Limb (tissue), 2 donors: ENCODE results near the gene ANXA2.
"Not testable (repeated sequence)": the region's sequence is repeated elsewhere in the genome, so short reads cannot be mapped to it uniquely, and the experiment has no call there.

ENCODE experiments used
- DNase-seq, 2 donors: peaks; one replicate each; pipeline ENCODE4 v3.0.0-alpha.2; 2016; ENCODE audit errors: extremely low spot score in 2 of 2

ANXA2 gene

GRCh38 chr15:60344461-60344860 is 53.3 kb downstream of the ANXA2 start:
- no peak for DNase-seq

- DNase-seq: no peak
These were observed 54.4 kb downstream of the ANXA2 start for GRCh38 chr15:60343221-60343970.

- DNase-seq: no peak
These were observed 57.4 kb downstream of the ANXA2 start for GRCh38 chr15:60340207-60340921.

GRCh38 chr15:60339236-60339635 is 58.5 kb downstream of the ANXA2 start:
- no peak for DNase-seq

GRCh38 chr15:60338810-60339209 is 59.0 kb downstream of the ANXA2 start:
- DNase-seq: no peak

- no peak for DNase-seq
These were observed 60.7 kb downstream of the ANXA2 start for GRCh38 chr15:60337076-60337475.

- not testable (repeated sequence) for DNase-seq
These were observed 62.5 kb downstream of the ANXA2 start for GRCh38 chr15:60335296-60335695.

- DNase-seq: peak in 1 of 2 donors; percentile 44
These were observed 68.8 kb downstream of the ANXA2 start for GRCh38 chr15:60328852-60329443.

- peak; percentile 39 to 61 for DNase-seq
These were observed 70.7 kb downstream of the ANXA2 start for GRCh38 chr15:60326824-60327654.

- DNase-seq: no peak
These were observed 71.4 kb downstream of the ANXA2 start for GRCh38 chr15:60326343-60326742.

- DNase-seq: no peak
These were observed 71.9 kb downstream of the ANXA2 start for GRCh38 chr15:60325905-60326304.

GRCh38 chr15:60324706-60325438 is 72.9 kb downstream of the ANXA2 start:
- no peak for DNase-seq

GRCh38 chr15:60323322-60323721 is 74.5 kb downstream of the ANXA2 start:
- no peak for DNase-seq

GRCh38 chr15:60320365-60320764 is 77.4 kb downstream of the ANXA2 start:
- DNase-seq: no peak

- no peak for DNase-seq
These were observed 79.4 kb downstream of the ANXA2 start for GRCh38 chr15:60318216-60318867.

GRCh38 chr15:60316961-60317360 is 80.8 kb downstream of the ANXA2 start:
- DNase-seq: no peak

GRCh38 chr15:60315878-60316277 is 81.9 kb downstream of the ANXA2 start:
- no peak for DNase-seq

GRCh38 chr15:60313906-60314305 is 83.9 kb downstream of the ANXA2 start:
- DNase-seq: no peak

- DNase-seq: no peak
These were observed 90.8 kb downstream of the ANXA2 start for GRCh38 chr15:60307034-60307433.

GRCh38 chr15:60301024-60301423 is 96.8 kb downstream of the ANXA2 start:
- DNase-seq: no peak
